ENCODE measurements around the gene QSOX1.

The QSOX1 gene

DNA sequence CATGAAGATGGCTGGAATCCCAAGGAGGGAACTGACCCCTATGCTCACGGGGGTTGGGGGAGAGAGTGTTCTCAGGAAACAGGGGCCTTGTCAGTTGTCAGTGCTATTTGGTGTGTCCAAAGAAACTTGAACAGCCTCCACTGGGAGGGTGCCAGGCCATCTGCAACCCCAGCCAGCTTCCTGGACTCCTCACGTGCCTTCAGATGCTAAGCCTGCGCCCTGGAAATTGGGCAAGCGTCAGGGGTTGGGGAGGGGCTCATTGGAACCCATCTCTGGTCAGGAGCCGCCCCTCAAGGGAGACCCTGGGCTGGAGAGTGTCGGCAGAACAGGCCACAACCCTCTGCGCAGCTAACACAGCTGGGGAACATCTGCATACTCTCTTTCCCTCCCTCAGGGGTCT, 62.3 kb downstream of the QSOX1 start:
- no peak overlapping the region for H3K27ac ChIP-seq (ENCODE audit: low read depth, low read length)
- no peaks in the 10 kb centered on the region for H3K4me1 ChIP-seq (ENCODE audit: control insufficient read depth, insufficient read depth, low read length)
- no peaks in the 10 kb centered on the region for H3K36me3 ChIP-seq (ENCODE audit: control insufficient read depth, insufficient read depth, low read length)
- H3K4me3 ChIP-seq (ENCODE audit: low read depth, low read length), result no peak overlapping the region
- H3K27me3 ChIP-seq (ENCODE audit: control insufficient read depth, insufficient read depth, low read length), result peaks cover 21% of the 10 kb centered on the region
- H3K9me3 ChIP-seq (ENCODE audit: control insufficient read depth, insufficient read depth, low read depth, low read length), result no peaks in the 10 kb centered on the region
- no peak overlapping the region for H3K9ac ChIP-seq (ENCODE audit: low read length)

DNA sequence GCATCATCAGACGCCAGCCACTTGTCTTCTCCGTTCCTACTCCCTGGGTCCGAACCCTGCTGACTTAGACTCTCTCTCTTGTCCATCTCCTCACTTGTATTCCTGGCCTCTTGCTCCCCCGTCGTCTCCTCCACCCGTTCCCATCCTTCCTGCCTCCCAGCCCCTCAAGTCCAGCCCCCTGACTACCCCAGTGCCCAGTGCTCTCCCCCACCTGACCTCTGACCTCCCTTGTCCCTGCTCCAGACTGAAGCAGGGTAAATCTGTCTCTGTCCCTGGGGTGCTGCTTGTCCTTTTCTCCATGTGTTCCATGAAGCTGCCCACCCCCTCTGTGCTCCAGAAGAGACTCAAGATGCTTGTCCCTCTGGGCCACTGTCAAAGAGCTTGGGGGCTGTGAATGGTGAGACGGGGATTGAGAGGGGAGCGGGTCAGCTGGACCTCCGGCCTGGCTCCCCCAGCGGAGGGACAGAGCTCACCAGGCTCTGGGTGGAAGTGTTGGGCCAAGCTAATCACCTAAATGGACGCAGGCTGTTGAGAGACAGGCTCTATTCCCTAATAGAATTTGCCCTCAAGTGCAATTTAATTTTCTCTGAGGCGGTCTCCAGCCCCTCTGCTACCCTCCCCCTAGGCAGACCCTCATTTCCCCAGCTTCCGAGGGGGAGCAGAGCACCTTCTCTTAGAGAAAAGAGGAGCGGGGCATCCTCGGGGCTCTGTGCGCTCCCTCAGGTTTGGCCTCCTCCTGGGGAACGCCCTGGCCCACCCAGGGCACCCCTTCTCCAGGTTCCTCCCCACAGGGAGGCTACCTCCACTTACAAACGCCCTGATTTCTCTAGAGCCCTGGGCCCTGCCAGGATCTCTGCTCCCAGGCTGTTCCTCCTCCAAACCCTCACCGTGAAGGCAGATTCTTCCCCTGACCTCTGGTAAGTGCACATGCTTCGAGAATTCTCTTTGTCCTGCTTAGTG, 64.4 kb downstream of the QSOX1 start:
- no peaks in the 10 kb centered on the region for H3K4me1 ChIP-seq (ENCODE audit: control insufficient read depth, insufficient read depth, low read length)
- H3K27me3 ChIP-seq (ENCODE audit: control insufficient read depth, insufficient read depth, low read length), result peaks cover 39% of the 10 kb centered on the region
- H3K9ac ChIP-seq (ENCODE audit: low read length), result no peak overlapping the region
- no peaks in the 10 kb centered on the region for H3K9me3 ChIP-seq (ENCODE audit: control insufficient read depth, insufficient read depth, low read depth, low read length)
- H3K4me3 ChIP-seq (ENCODE audit: low read depth, low read length), result no peak overlapping the region
- no peak overlapping the region for H3K27ac ChIP-seq (ENCODE audit: low read depth, low read length)
- H3K36me3 ChIP-seq (ENCODE audit: control insufficient read depth, insufficient read depth, low read length), result no peaks in the 10 kb centered on the region

DNA sequence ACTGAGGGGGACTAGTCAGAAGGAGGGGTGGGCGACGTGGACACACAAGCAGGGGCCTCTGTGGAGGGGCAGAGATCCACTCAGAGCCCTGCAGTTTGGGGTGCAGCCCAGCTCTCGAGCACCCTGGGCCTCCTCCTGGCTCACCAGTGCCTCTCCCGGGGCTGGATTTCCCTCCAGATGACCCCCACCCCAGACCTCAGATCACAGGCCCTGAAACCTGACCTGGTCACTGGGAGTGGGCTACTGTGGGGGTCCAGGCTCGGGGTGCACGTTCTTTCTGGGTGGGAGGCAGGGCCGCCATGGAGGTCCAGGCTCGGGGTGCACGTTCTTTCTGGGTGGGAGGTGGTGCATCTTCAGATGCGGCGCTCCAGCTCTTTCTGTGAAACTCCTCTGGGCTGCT, 65.1 kb downstream of the QSOX1 start:
- no peak overlapping the region for H3K4me3 ChIP-seq (ENCODE audit: low read depth, low read length)
- H3K27me3 ChIP-seq (ENCODE audit: control insufficient read depth, insufficient read depth, low read length), result peaks cover 46% of the 10 kb centered on the region
- H3K9ac ChIP-seq (ENCODE audit: low read length), result no peak overlapping the region
- H3K27ac ChIP-seq (ENCODE audit: low read depth, low read length), result no peak overlapping the region
- H3K36me3 ChIP-seq (ENCODE audit: control insufficient read depth, insufficient read depth, low read length), result no peaks in the 10 kb centered on the region
- no peaks in the 10 kb centered on the region for H3K4me1 ChIP-seq (ENCODE audit: control insufficient read depth, insufficient read depth, low read length)
- no peaks in the 10 kb centered on the region for H3K9me3 ChIP-seq (ENCODE audit: control insufficient read depth, insufficient read depth, low read depth, low read length)

DNA sequence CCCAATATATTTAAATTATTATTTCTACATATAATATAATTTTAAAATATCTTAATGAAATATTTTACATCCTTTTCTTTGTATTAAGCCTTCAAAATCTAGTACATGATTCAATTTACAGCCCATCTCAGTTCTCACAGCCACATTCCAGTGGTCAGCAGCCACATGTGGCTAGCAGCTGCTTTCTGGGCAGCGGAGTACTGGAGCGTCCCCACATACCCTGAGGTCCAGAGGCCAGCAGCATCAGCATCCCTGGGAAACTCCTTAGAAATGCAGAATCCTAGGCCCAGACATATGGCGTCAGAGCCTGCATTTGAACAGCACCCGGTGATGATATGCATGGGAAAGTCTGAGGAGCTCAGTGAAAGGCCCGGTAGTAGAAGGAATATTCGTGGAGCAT, 66.8 kb downstream of the QSOX1 start:
- peaks cover 63% of the 10 kb centered on the region for H3K27me3 ChIP-seq (ENCODE audit: control insufficient read depth, insufficient read depth, low read length)
- no peak overlapping the region for H3K27ac ChIP-seq (ENCODE audit: low read depth, low read length)
- H3K4me1 ChIP-seq (ENCODE audit: control insufficient read depth, insufficient read depth, low read length), result no peaks in the 10 kb centered on the region
- H3K36me3 ChIP-seq (ENCODE audit: control insufficient read depth, insufficient read depth, low read length), result no peaks in the 10 kb centered on the region
- no peak overlapping the region for H3K9ac ChIP-seq (ENCODE audit: low read length)
- no peak overlapping the region for H3K4me3 ChIP-seq (ENCODE audit: low read depth, low read length)
- no peaks in the 10 kb centered on the region for H3K9me3 ChIP-seq (ENCODE audit: control insufficient read depth, insufficient read depth, low read depth, low read length)

DNA sequence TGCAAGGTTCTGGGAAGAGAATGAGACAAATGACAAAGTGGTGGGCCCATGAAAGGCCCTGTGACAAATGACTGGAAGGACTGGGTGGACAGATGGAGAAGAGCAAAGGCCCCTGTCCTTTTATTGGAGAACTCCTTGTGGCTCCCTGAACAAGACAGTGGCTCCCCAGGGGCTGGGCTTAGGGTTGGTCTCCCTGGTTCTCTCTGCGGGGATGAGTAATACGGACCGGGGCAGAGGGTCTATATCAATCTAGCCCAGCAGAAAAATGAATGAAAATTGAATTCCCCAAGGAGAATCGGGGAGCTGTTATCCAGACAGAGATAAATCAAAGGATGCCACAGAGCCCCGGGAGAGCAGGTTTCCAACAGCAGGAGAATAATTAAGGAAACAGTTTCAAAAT, 70.2 kb downstream of the QSOX1 start:
- Histone ChIP-seq H3K27ac (ENCODE audit: low read depth, low read length) (no peak overlapping the region), H3K4me1 (ENCODE audit: control insufficient read depth, insufficient read depth, low read length) (no peaks in the 10 kb centered on the region; the same call in 1 of the 2 replicates), H3K9me3 (ENCODE audit: control insufficient read depth, insufficient read depth, low read depth, low read length) (no peaks in the 10 kb centered on the region), H3K4me3 (ENCODE audit: low read depth, low read length) (no peak overlapping the region), H3K27me3 (ENCODE audit: control insufficient read depth, insufficient read depth, low read length) (peaks cover 84% of the 10 kb centered on the region), H3K36me3 (ENCODE audit: control insufficient read depth, insufficient read depth, low read length) (no peaks in the 10 kb centered on the region), H3K9ac (ENCODE audit: low read length) (no peak overlapping the region)

DNA sequence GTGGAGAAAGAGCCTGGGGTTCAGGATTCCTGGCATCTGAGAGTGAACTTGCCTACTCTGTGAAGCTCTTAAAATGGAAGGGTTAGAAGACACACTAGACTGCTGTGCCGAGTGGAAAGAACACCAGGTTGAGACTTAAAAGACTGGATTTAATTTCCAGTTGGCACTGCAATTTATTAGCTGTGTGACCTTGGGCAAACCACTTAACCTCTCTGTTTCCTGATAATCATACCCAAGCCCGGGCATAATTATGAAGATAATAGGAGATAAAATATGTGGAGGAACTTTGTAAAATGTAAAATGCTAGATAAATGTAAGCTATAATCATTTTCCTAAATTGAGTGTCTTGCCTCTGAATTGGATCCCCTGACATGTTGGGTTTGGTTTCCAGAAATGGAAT, 70.7 kb downstream of the QSOX1 start:
- H3K36me3 ChIP-seq (ENCODE audit: control insufficient read depth, insufficient read depth, low read length), result no peaks in the 10 kb centered on the region
- no peaks in the 10 kb centered on the region for H3K9me3 ChIP-seq (ENCODE audit: control insufficient read depth, insufficient read depth, low read depth, low read length)
- no peak overlapping the region for H3K4me3 ChIP-seq (ENCODE audit: low read depth, low read length)
- peaks cover 82% of the 10 kb centered on the region for H3K27me3 ChIP-seq (ENCODE audit: control insufficient read depth, insufficient read depth, low read length)
- no peak overlapping the region for H3K27ac ChIP-seq (ENCODE audit: low read depth, low read length)
- H3K9ac ChIP-seq (ENCODE audit: low read length), result no peak overlapping the region
- H3K4me1 ChIP-seq (ENCODE audit: control insufficient read depth, insufficient read depth, low read length), result no peaks in the 10 kb centered on the region; the same call in 1 of the 2 replicates

DNA sequence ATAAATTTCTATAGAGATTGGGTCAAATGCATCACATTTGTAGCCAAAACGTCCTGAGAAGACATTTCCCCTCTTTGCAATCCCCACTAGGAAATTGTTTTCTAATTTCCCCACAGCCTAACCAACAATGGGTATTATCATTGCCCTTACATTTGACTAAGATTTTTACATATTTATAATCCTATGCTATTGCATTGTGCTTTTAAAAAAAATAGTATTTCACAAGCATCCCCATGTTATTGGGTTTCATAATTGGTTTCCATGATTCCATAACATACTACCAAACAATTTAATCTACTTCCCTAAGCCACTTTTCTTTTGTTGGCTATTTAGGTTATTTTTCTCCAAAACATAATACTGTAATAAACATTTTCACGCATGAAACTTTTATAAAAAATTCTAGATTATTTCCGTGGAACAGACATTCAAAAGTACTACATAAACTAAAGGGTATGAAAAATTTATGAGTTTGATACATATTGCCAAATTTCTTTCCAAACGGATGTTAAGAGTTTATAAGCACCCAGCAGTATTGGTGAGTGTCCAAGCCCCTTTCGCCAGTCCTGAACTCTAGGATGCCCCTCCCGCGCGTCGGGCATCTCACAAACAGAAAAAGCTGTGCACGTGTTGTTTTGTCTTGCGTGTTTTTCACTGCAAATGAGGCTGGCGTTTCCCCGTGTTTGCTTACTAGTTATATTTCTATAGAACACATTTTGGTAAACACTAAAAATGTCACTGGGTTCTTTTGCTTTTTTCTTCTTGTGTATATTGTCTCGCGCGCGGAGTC, 73.4 kb downstream of the QSOX1 start:
- no peak overlapping the region for H3K27ac ChIP-seq (ENCODE audit: low read depth, low read length)
- H3K9ac ChIP-seq (ENCODE audit: low read length), result no peak overlapping the region
- H3K9me3 ChIP-seq (ENCODE audit: control insufficient read depth, insufficient read depth, low read depth, low read length), result no peaks in the 10 kb centered on the region
- H3K27me3 ChIP-seq (ENCODE audit: control insufficient read depth, insufficient read depth, low read length), result peaks cover 93% of the 10 kb centered on the region
- H3K4me1 ChIP-seq (ENCODE audit: control insufficient read depth, insufficient read depth, low read length), result peaks cover 13% of the 10 kb centered on the region
- 0 out of 2 replicates have a peak overlapping the region, but pooled peaks have one; percentile 74 for H3K4me3 ChIP-seq (ENCODE audit: low read depth, low read length)
- no peaks in the 10 kb centered on the region for H3K36me3 ChIP-seq (ENCODE audit: control insufficient read depth, insufficient read depth, low read length)

DNA sequence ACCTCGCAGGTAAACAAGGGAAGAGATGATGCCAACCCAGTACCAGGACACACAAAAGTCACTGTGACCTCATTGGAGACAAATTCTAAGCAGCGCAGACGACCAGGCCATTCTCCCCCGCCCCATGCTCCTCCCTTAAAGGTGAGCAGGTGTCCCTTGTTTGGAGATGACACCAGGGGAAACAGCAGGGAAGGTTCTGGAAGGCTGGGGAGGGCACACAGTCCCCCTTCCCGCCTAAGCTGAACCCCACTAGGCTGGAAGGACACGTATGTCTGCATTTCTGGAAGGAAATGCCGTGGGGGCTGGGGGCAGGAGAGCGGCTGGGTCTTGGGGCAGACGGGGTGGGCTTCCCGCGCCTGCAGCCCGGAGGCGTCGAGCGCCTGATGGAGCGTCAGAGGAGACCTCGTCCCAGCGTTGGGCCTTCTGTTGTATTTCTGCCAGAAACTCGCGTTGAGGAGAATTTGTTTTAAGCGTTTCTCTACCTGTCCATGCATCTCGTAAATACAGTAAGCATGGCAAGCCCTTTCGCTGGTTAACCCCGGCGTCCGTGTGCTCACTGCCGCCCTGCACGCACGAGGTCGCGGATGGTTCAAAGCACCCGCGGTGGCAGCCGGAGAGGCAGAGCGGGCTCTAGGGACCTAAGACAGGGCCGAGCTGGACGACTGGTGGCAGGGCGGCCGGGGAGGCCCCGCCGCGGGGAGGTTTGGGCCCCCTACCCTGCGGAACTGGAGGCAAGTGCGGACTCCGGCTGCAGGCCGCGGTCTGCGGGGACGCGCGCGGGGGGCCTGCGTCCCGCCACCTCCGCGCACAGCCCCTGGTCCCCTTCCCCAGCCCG, 74.2 kb downstream of the QSOX1 start:
- Histone ChIP-seq H3K4me1 (ENCODE audit: control insufficient read depth, insufficient read depth, low read length) (peaks cover 21% of the 10 kb centered on the region), H3K27ac (ENCODE audit: low read depth, low read length) (no peak overlapping the region), H3K9me3 (ENCODE audit: control insufficient read depth, insufficient read depth, low read depth, low read length) (no peaks in the 10 kb centered on the region), H3K4me3 (ENCODE audit: low read depth, low read length) (peak overlapping the region; percentile 74), H3K27me3 (ENCODE audit: control insufficient read depth, insufficient read depth, low read length) (peaks cover 94% of the 10 kb centered on the region), H3K9ac (ENCODE audit: low read length) (no peak overlapping the region), H3K36me3 (ENCODE audit: control insufficient read depth, insufficient read depth, low read length) (no peaks in the 10 kb centered on the region)

DNA sequence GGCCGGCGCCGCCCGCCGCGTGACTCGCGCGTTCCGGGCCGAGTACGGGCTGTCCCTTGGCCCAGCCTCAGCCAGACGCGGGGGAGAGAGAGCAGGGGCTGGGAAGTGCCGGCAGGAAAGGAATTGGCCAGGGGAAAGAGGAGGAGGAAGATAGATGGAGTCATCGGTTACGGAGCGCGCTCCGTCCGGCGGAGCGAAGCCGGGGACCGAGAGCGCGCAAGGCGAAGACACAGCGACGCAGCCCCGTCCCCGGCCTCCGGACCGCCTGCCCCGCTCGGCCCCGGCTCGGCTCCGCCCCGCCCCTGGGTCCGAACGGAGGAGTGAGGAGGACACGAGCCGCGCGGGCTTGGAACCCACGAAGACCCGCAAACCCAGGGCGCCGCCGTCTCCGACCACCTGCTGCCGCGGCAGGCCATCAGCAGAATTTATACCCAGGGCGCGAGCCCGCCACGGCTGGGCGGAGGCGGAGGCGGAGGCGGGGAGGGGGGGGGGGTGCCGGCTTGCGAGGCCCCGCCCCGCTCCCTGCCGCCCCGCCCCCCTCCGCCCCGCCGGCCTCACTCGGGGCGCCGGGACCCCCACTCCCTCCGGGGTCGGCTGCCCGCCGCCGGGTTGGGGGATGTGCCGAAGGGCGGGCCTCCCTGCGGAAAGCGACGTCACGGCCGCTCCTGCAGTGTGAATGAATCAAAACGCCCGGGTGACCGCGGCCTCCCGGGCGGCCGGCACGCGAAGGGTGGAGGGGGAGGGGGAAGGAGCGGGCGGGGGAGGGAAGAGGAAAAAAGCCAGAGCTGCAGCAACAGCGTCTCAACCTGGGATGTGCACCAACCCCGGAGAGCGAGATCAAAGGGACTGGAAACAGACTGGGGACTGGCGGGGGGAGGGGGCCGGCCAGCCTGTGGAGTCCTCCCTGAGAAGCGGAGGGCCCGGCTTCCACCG, 75.1 kb downstream of the QSOX1 start, which contains the start of gene LHX4:
TSS of gene LHX4 (plus strand) at position 782 of the 933 bp plus-strand sequence. CDS start 266 bp downstream, outside the sequence.
- Histone ChIP-seq H3K9me3 (ENCODE audit: control insufficient read depth, insufficient read depth, low read depth, low read length) (no peaks in the 10 kb centered on the region), H3K9ac (ENCODE audit: low read length) (peak within 1 kb of the TSS; percentile 83), H3K27ac (ENCODE audit: low read depth, low read length) (no peak within 1 kb of the TSS), H3K4me3 (ENCODE audit: low read depth, low read length) (peak within 1 kb of the TSS; percentile 74), H3K4me1 (ENCODE audit: control insufficient read depth, insufficient read depth, low read length) (peaks cover 28% of the 10 kb centered on the region), H3K27me3 (ENCODE audit: control insufficient read depth, insufficient read depth, low read length) (peaks cover 96% of the 10 kb centered on the region), H3K36me3 (ENCODE audit: control insufficient read depth, insufficient read depth, low read length) (no peaks in the 10 kb centered on the region)

DNA sequence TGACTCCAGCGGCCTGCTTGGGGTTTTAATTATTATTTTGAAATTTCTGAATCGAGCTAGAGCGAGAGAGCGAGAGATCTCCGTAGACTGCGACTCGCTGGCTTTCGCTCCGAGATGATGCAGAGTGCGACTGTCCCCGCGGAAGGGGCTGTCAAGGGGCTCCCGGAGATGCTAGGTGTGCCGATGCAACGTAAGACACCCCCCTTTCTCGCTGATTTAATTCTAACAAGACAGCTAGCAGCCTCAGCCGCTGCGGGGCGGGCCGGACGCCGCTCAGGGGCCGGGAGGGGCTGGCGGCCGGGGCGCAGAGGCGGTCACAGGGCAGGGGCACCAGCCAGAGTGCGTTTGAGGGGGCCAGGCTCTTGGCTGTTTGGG, 75.7 kb downstream of the QSOX1 start:
- H3K9ac ChIP-seq (ENCODE audit: low read length), result peak overlapping the region; percentile 83
- peaks cover 96% of the 10 kb centered on the region for H3K27me3 ChIP-seq (ENCODE audit: control insufficient read depth, insufficient read depth, low read length)
- no peaks in the 10 kb centered on the region for H3K36me3 ChIP-seq (ENCODE audit: control insufficient read depth, insufficient read depth, low read length)
- peaks cover 28% of the 10 kb centered on the region for H3K4me1 ChIP-seq (ENCODE audit: control insufficient read depth, insufficient read depth, low read length)
- no peaks in the 10 kb centered on the region for H3K9me3 ChIP-seq (ENCODE audit: control insufficient read depth, insufficient read depth, low read depth, low read length)
- peak overlapping the region; percentile 74 for H3K4me3 ChIP-seq (ENCODE audit: low read depth, low read length)
- no peak overlapping the region for H3K27ac ChIP-seq (ENCODE audit: low read depth, low read length)

Data from HUES6 (cell line).